Hepatocyte (in vitro differentiated cells): ENCODE results near the gene TSEN15.

Experiments
- CTCF ChIP-seq: fragments of 200-600 bp; sonication (generic); IDR thresholded peaks from 2 replicates; pipeline ENCODE4 v1.5.1; 2016; ENCODE audit warnings: antibody characterized with exemption, mild to moderate bottlenecking; ENCODE audit not compliant: poor library complexity
- EZH2phosphoT487 ChIP-seq: fragments of 200-600 bp; sonication (generic); IDR thresholded peaks from one replicate; pipeline ENCODE4 v1.6.1; 2018; ENCODE audit warnings: antibody characterized with exemption, mild to moderate bottlenecking, low read depth, moderate library complexity; ENCODE audit not compliant: unreplicated experiment, severe bottlenecking

GRCh38 chr1:184021728-184022127 is 29.8 kb upstream of the TSEN15 start:
- TF ChIP-seq CTCF (no peak), EZH2phosphoT487 (no peak)
